Activated CD4-positive, alpha-beta T cell treated with anti-CD3 and anti-CD28 coated beads, Interleukin-2, amount 10 ng/mL, durations not matched to agents 7 days and 5 days (primary cell): Measurements from ENCODE around the gene MAP2K5. TPM values are rescaled to one million over a fixed set of nuclear protein-coding genes. Genes with fewer than 3 reads are reported as not detected.

Experiments used
- CTCF ChIA-PET: fragments of 350-600 bp; sonication (Branson Sonifier 250); formaldehyde crosslinking; loops from one replicate; lab custom pipeline; 2021; ENCODE audit warnings: antibody characterized with exemption; lab: Charles Lee
- POLR2A ChIA-PET: fragments of 350-600 bp; sonication (Branson Sonifier 250); formaldehyde crosslinking; loops from one replicate; lab custom pipeline; 2021; ENCODE audit warnings: antibody characterized with exemption; lab: Charles Lee
- DNase-seq: peaks from one replicate; pipeline ENCODE4 v3.0.0-alpha.2; 2020
- H3K27ac Mint-ChIP-seq: one replicate; pipeline ENCODE4 v1.8.0; 2021; ENCODE audit warnings: mild to moderate bottlenecking, moderate library complexity, mixed read lengths
- H3K27me3 Mint-ChIP-seq: one replicate; pipeline ENCODE4 v1.8.0; 2021; ENCODE audit warnings: mixed read lengths
- H3K36me3 Mint-ChIP-seq: one replicate; pipeline ENCODE4 v1.8.0; 2021; ENCODE audit warnings: low read depth, mixed read lengths
- H3K4me1 Mint-ChIP-seq: one replicate; pipeline ENCODE4 v1.8.0; 2021; ENCODE audit warnings: mixed read lengths
- H3K4me3 Mint-ChIP-seq: one replicate; pipeline ENCODE4 v1.8.0; 2021; ENCODE audit warnings: mild to moderate bottlenecking, moderate library complexity, mixed read lengths
- H3K9me3 Mint-ChIP-seq: one replicate; pipeline ENCODE4 v1.8.0; 2021; ENCODE audit warnings: mixed read lengths
- total RNA-seq, 2 experiments: library from RNA; stranded (reverse); gene quantifications; one replicate each; pipeline ENCODE4 v1.2.3, GENCODE V29; 2021

Gene MAP2K5
- total RNA-seq, 2 experiments from 2014 or later: 25.9 to 26.3 TPM

DNA sequence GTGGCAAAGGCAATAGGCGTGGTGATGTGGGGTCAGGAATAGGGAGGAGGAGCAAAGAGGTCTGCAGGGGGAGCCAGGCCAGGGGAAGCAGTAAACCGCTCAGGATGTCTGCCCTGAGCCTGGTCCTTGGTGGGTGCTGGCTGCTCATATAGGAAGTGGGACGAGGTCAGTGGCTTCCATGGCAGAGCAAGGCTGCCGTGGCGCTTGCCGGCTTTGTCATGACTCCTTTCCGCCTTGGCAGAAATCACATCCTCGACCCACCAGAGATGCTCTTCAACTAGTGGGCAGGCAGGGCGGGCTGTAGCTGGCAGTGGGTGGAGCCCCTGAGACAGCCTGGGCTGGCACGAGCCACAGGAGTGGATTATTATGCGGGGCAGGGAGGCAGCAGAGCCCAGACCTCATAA, 269.7 kb downstream of the MAP2K5 start:
- CTCF ChIA-PET: no interaction called here
- Mint-ChIP-seq H3K36me3 (no peaks in the 10 kb centered on the region), H3K27ac (no peak overlapping the region), H3K4me1 (peaks cover 4% of the 10 kb centered on the region), H3K9me3 (no peaks in the 10 kb centered on the region), H3K27me3 (peaks cover 13% of the 10 kb centered on the region), H3K4me3 (no peak overlapping the region)
- POLR2A ChIA-PET: no interaction called here
- no peak for DNase-seq

DNA sequence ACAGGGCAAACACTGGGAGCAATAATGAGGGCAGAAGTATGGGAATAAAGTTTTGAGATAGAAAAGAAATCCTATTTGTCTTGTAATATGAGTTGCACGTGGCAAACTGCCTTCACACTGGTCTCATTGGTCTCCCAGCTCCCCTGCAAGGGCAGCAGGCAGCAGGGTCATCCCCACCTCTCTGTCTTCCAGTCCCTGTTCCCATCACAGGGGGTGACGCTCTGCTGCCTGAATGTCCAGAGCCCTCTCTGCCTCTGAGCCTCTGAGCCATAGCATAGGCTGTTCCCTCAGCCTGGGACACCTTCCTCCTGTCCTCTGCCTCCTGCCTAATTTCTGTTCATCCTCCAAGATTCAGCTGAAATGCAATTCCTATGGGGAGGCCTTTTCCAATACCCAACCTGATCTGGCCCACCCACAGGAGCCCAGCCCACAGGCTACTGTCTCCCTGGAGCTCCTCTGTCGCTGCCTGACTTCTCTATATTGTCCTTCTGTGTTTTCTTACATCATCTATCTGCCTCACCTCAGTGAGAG, 270.7 kb downstream of the MAP2K5 start:
- H3K27ac Mint-ChIP-seq: no peak overlapping the region
- no peak overlapping the region for H3K4me3 Mint-ChIP-seq
- CTCF ChIA-PET: no interaction called here
- no peak for DNase-seq
- H3K36me3 Mint-ChIP-seq: no peaks in the 10 kb centered on the region
- peaks cover 4% of the 10 kb centered on the region for H3K4me1 Mint-ChIP-seq
- POLR2A ChIA-PET: no interaction called here
- no peaks in the 10 kb centered on the region for H3K9me3 Mint-ChIP-seq
- H3K27me3 Mint-ChIP-seq: peaks cover 22% of the 10 kb centered on the region

DNA sequence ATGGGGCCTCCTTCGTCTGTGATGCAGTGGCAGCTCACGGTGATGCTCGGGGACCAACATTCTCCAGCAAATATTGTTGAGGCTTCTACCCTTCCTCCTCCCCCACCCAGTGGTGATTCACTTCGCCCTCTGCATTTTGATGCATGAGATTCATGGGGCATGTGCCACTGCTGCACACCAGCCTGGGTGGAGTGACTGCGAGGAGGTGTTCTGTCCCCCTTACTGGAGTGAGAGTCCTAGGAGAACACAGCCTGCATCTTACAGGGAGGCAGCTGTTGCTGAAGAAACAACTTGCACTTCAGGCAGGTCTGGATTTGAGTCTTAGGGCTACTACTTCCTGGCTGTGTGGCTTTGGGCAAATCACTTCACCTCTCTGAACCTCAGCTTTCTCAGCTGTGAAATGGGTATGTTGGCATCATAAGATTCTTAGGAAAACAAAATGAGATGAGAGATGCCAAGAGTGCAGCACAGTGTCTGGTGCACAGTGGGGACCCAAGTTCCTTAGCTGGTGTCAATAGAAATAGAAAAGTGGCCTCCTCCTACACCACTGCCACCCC, 272.6 kb downstream of the MAP2K5 start:
- Mint-ChIP-seq H3K4me1 (peaks cover 4% of the 10 kb centered on the region), H3K9me3 (no peaks in the 10 kb centered on the region), H3K4me3 (no peak overlapping the region), H3K36me3 (no peaks in the 10 kb centered on the region), H3K27me3 (peaks cover 36% of the 10 kb centered on the region), H3K27ac (no peak overlapping the region)
- CTCF ChIA-PET: interaction anchor here (0.7 kb wide), 1 partner anchor 12 kb away, joined by 3 read pairs; no protein-coding TSS in a partner anchor
- POLR2A ChIA-PET: no interaction called here
- DNase-seq: no peak

DNA sequence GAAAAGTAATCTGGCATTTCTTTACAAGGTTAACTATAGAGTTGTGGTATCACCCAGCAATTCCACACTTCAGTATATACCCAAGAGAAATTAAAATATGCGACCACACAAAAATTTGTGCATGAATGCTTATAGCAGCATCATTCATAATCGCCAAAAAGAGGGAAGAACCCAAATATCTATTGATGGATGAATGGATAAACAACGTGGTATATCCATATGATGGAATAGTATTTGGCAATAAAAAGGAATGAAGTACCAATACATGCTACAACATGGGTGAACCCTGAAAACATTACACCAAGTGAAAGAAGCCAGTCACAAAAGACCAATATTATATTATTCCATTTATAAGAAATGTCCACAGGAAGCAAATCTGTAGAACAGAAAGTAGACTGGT, 274.2 kb downstream of the MAP2K5 start:
- ChIA-PET POLR2A (no interaction called here), CTCF (no interaction called here)
- H3K4me1 Mint-ChIP-seq: peaks cover 8% of the 10 kb centered on the region
- peaks cover 51% of the 10 kb centered on the region for H3K27me3 Mint-ChIP-seq
- H3K36me3 Mint-ChIP-seq: no peaks in the 10 kb centered on the region
- no peak for DNase-seq
- no peak overlapping the region for H3K4me3 Mint-ChIP-seq
- no peak overlapping the region for H3K27ac Mint-ChIP-seq
- no peaks in the 10 kb centered on the region for H3K9me3 Mint-ChIP-seq

- Mint-ChIP-seq H3K4me1 (peaks cover 15% of the 10 kb centered on the region), H3K4me3 (no peak overlapping the region), H3K27me3 (peaks cover 61% of the 10 kb centered on the region), H3K27ac (no peak overlapping the region), H3K36me3 (peaks cover 5% of the 10 kb centered on the region), H3K9me3 (no peaks in the 10 kb centered on the region)
- CTCF ChIA-PET: no interaction called here
- DNase-seq: no peak
- POLR2A ChIA-PET: no interaction called here
Observed at GRCh38 chr15:67818464-67818863, 276.0 kb downstream of the MAP2K5 start.

- peaks cover 9% of the 10 kb centered on the region for H3K36me3 Mint-ChIP-seq
- no peak overlapping the region for H3K4me3 Mint-ChIP-seq
- H3K9me3 Mint-ChIP-seq: no peaks in the 10 kb centered on the region
- no peak overlapping the region for H3K27ac Mint-ChIP-seq
- no peak for DNase-seq
- POLR2A ChIA-PET: no interaction called here
- peaks cover 23% of the 10 kb centered on the region for H3K4me1 Mint-ChIP-seq
- CTCF ChIA-PET: no interaction called here
- H3K27me3 Mint-ChIP-seq: peaks cover 72% of the 10 kb centered on the region
Observed at GRCh38 chr15:67819636-67820035, 277.1 kb downstream of the MAP2K5 start.

DNA sequence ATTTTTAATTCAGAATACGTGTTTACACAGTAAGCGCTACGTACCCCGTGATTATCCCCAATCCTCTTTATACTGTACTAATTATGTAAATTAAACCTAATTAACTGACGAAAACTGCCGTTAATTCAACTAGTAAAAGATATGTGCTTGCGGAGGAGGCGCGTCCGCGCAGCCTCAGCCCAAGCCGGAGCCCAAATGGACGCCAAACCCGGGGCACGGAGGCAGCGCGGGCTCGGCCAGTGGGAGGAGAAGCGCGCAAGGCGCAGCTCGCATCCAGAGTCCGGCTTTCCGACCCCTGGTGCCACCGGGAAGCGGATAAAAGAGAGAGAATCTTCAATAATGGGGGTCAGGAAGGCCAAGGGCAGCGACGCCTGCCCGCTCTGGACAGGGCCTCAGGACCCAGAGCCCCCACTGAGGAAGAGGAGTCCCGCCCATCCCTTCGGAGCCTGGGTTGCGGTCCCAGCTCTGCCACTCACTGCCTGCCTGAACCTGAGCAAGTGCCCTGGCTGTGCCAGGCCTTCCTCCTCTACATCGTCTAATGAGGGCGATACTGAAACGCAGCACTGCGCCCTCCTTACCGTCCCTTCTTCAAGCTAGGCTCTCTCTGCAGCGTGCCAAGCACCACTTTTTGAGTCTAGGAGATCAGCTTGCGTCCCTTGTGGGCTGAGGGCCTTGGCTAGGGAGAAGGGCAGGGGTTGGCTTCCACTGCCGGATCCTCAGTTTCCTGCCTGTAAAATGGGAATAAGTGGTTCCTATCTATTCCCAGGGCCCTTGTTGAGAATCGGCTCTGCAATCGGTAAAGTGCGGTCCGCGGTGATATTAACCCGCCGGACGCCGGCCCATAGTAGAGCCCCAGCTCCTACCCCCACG, 277.9 kb downstream of the MAP2K5 start:
- H3K4me3 Mint-ChIP-seq: no peak overlapping the region
- peaks cover 26% of the 10 kb centered on the region for H3K4me1 Mint-ChIP-seq
- CTCF ChIA-PET: interaction anchor here (0.6 kb wide), 1 partner anchor 364 kb away, joined by 3 read pairs; no protein-coding TSS in a partner anchor
- peaks cover 9% of the 10 kb centered on the region for H3K36me3 Mint-ChIP-seq
- H3K27me3 Mint-ChIP-seq: peaks cover 78% of the 10 kb centered on the region
- POLR2A ChIA-PET: no interaction called here
- no peak overlapping the region for H3K27ac Mint-ChIP-seq
- no peak for DNase-seq
- no peaks in the 10 kb centered on the region for H3K9me3 Mint-ChIP-seq

GRCh38 chr15:67820992-67821783, 278.7 kb downstream of the MAP2K5 start:
- DNase-seq: no peak
- Mint-ChIP-seq H3K36me3 (peaks cover 9% of the 10 kb centered on the region), H3K27ac (peak overlapping the region; percentile 26), H3K27me3 (peaks cover 86% of the 10 kb centered on the region), H3K4me1 (peaks cover 31% of the 10 kb centered on the region), H3K4me3 (no peak overlapping the region), H3K9me3 (no peaks in the 10 kb centered on the region)
- ChIA-PET POLR2A (no interaction called here), CTCF (interaction anchor here (0.6 kb wide), 1 partner anchor 364 kb away, joined by 3 read pairs; no protein-coding TSS in a partner anchor)

- CTCF ChIA-PET: no interaction called here
Observed at GRCh38 chr15:67821784-67822440, 279.4 kb downstream of the MAP2K5 start.

DNA sequence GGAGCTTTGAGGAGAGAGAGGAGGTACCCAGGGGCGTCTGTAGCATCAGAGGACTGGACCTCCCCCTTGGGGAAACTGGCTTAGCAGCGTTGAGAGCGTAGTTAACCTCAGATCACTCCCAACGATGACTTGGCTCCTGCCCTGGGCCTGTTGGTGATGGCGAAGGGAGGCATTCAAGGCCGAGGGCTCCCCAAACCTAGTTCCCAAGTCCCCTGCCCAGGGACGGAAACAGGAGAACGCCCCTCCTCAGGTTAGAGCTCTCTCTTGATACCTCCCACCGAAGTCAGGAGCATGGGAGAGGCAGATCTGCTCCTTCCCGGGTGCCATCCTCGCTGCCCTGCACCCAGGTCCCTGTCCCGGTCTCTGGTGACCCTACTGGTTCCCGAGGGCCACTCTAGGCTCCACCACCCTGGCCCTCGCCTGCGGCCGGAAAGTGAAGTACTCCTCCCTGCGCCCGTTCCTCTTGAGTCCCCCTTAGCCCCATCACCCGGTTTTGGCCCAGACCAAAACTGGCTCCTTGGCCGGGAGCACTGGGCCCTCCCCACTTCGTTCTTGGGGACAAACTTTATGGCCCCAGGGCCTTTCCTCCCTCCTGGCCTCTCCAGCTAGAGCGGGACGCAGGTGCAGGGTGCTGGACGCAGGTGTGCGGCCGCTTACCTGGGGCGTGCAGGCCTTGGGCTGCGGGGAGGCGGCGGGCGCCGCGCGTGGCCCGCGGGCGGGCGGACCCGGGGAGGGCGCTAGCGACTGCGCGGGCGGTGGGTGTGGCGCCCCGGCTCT, 280.2 kb downstream of the MAP2K5 start:
- peaks cover 33% of the 10 kb centered on the region for H3K4me1 Mint-ChIP-seq
- POLR2A ChIA-PET: no interaction called here
- H3K27ac Mint-ChIP-seq: peak overlapping the region; percentile 61

More at GRCh38 chr15:67821784-67822440, 279.4 kb downstream of the MAP2K5 start:
- H3K36me3 Mint-ChIP-seq: peaks cover 9% of the 10 kb centered on the region
- peak overlapping the region; percentile 61 for H3K27ac Mint-ChIP-seq
- peaks cover 33% of the 10 kb centered on the region for H3K4me1 Mint-ChIP-seq
- POLR2A ChIA-PET: no interaction called here
- no peaks in the 10 kb centered on the region for H3K9me3 Mint-ChIP-seq
- DNase-seq: no peak
- peak overlapping the region; percentile 34 for H3K4me3 Mint-ChIP-seq
- H3K27me3 Mint-ChIP-seq: peaks cover 82% of the 10 kb centered on the region

DNA sequence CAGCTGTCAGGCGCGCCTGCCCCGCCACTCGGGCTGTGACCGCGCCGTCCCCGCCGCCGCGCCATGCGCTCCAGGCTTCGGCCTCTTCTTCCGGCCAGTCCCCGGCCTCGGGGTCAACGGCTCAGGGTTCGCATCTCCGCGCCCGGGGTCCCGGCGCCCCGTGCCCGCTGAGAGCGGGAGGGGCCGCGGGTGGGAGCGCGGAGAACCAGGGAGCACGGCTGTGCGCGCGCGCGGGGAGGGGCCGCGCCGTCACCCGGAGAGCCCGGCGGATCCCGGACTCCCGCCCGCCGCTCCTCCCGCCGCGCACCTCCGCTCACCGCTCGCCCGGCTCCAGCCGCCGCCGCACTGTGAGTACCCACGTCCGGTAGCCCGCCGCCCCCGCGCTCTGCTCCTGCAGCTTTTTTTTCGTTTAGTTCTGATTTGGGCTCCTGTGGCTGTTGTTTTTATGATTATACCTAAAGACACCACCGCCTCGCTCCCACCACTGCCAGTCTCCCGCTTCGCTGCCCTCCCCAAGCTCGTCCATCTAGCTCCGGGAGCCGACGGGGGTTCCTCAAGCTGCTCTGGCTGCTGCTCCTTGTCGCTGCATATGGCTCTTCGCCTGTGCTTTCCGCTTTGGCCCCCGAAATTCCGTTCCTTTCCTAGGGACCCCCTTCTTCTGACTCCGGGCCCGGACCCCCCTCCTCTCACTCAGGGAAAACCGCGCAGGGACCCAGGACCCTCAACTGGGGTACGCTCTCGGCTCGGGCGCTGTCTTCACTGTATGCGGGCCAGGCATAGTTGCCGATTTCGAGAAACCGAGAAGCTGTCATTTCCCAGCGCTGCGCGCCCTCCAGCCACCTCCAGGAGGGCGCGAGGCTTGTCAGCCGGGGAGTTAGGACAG, 281.1 kb downstream of the MAP2K5 start:
- Mint-ChIP-seq H3K4me1 (peaks cover 35% of the 10 kb centered on the region), H3K9me3 (no peaks in the 10 kb centered on the region), H3K27ac (peak overlapping the region; percentile 81), H3K27me3 (peaks cover 72% of the 10 kb centered on the region), H3K36me3 (peaks cover 10% of the 10 kb centered on the region), H3K4me3 (peak overlapping the region; percentile 62)
- no peak for DNase-seq
- ChIA-PET POLR2A (no interaction called here), CTCF (no interaction called here)

More for the DNA sequence above, 280.2 kb downstream of the MAP2K5 start:
- no peaks in the 10 kb centered on the region for H3K9me3 Mint-ChIP-seq
- no peak for DNase-seq
- H3K4me3 Mint-ChIP-seq: peak overlapping the region; percentile 34
- peaks cover 9% of the 10 kb centered on the region for H3K36me3 Mint-ChIP-seq
- peaks cover 74% of the 10 kb centered on the region for H3K27me3 Mint-ChIP-seq
- CTCF ChIA-PET: no interaction called here
